Activated B cell treated with CpG ODN at 0.5 μM for 24 hours (primary cell): ENCODE data around the gene COBL. TPM values are rescaled to one million over a fixed set of nuclear protein-coding genes. Genes with fewer than 3 reads are reported as not detected.

Source experiments
- ATAC-seq: fragments of 200-7000 bp; cut with Tn5 transposase; one replicate; pipeline ENCODE4 v1.10.0; 2021; ENCODE audit warnings: low read depth, mild to moderate bottlenecking, moderate library complexity
- CTCF ChIA-PET: fragments of 350-600 bp; sonication (Branson Sonifier 250); formaldehyde crosslinking; loops from one replicate; lab custom pipeline; 2021; ENCODE audit warnings: antibody characterized with exemption; lab: Charles Lee
- POLR2A ChIA-PET: fragments of 350-600 bp; sonication (Branson Sonifier 250); formaldehyde crosslinking; loops from one replicate; lab custom pipeline; 2021; ENCODE audit warnings: antibody characterized with exemption; lab: Charles Lee
- DNase-seq: peaks from one replicate; pipeline ENCODE4 v3.0.0; 2022
- H3K27ac Mint-ChIP-seq: one replicate; pipeline ENCODE4 v1.8.0; 2020; ENCODE audit warnings: mixed read lengths
- H3K27me3 Mint-ChIP-seq: one replicate; pipeline ENCODE4 v1.8.0; 2021; ENCODE audit warnings: mixed read lengths
- H3K36me3 Mint-ChIP-seq: one replicate; pipeline ENCODE4 v1.8.0; 2021; ENCODE audit warnings: low read depth, mixed read lengths
- H3K4me1 Mint-ChIP-seq: one replicate; pipeline ENCODE4 v1.8.0; 2021; ENCODE audit warnings: mixed read lengths
- H3K4me3 Mint-ChIP-seq: one replicate; pipeline ENCODE4 v1.8.0; 2020; ENCODE audit warnings: mild to moderate bottlenecking, mixed read lengths
- H3K9me3 Mint-ChIP-seq: one replicate; pipeline ENCODE4 v1.8.0; 2020; ENCODE audit warnings: mixed read lengths
- intact Hi-C: fragments of 100-400 bp; cut with micrococcal nuclease; formaldehyde crosslinking; loops from one replicate; pipeline ENCODE4 v1.15.1; 2024
- total RNA-seq: library from RNA; stranded (reverse); gene quantifications from 2 replicates; pipeline ENCODE4 v1.2.3, GENCODE V29; 2022
- TF ChIP-seq, protein P1 (sequence below): fragments of 200-600 bp; IDR thresholded peaks from one replicate; pipeline ENCODE4 v1.8.0; 2022; ENCODE audit warnings: antibody characterized with exemption, mild to moderate bottlenecking

COBL gene
- total RNA-seq, 1 donor from 2014 or later, result not detected

DNA sequence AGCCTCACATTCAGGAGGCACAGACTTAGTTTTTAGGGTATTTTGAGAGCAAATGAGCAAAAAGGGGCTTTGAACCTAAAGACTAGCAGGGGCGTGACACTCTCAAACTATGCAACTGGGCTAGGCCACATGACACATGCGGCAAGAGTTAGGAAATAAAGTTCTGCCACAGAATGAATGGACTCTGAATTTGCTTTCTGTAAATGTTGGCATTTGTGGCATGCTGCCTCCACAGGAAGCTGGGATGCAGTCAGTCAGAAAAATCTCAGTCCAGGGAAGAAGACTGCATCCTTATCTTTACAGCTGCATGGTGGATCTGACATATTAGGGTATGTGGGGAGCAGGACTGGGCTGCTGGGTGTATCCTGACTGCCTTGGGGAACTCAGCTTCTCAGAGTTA is 181.0 kb downstream of the COBL start:
- CTCF ChIA-PET, result interaction anchor here (1.2 kb wide), 1 partner anchor 68 kb away, joined by 3 read pairs; no protein-coding TSS in a partner anchor
- intact Hi-C loops, result no loop called here

DNA sequence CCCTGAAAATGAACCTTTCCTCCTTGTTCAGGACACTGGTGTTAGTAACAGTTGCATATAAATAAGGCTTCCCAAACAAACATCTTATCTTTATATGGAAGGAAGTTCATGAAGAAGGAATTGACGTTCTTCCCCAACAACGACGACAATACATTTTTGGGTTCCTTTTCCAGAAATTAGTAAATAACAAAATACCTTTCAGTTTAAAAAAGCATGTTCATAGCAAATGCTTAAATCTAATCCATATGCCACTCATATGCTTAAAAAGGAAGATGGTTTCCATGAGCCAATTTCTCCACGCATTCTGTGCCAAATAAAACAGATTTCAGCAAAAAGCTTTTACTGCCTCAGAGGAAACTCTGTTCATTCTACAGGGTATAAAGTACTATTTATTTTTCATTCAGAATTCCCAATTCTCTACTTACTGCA is 182.6 kb downstream of the COBL start:
- no peak for ATAC-seq
- H3K4me1 Mint-ChIP-seq, result no peaks in the 10 kb centered on the region
- no peaks in the 10 kb centered on the region for H3K27me3 Mint-ChIP-seq
- ChIA-PET CTCF (no interaction called here), POLR2A (no interaction called here)
- no peaks in the 10 kb centered on the region for H3K9me3 Mint-ChIP-seq
- no peak for DNase-seq
- TF ChIP-seq, protein P1, sequence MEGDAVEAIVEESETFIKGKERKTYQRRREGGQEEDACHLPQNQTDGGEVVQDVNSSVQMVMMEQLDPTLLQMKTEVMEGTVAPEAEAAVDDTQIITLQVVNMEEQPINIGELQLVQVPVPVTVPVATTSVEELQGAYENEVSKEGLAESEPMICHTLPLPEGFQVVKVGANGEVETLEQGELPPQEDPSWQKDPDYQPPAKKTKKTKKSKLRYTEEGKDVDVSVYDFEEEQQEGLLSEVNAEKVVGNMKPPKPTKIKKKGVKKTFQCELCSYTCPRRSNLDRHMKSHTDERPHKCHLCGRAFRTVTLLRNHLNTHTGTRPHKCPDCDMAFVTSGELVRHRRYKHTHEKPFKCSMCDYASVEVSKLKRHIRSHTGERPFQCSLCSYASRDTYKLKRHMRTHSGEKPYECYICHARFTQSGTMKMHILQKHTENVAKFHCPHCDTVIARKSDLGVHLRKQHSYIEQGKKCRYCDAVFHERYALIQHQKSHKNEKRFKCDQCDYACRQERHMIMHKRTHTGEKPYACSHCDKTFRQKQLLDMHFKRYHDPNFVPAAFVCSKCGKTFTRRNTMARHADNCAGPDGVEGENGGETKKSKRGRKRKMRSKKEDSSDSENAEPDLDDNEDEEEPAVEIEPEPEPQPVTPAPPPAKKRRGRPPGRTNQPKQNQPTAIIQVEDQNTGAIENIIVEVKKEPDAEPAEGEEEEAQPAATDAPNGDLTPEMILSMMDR, result no peak
- intact Hi-C loops, result no loop called here
- no peak overlapping the region for H3K4me3 Mint-ChIP-seq
- no peaks in the 10 kb centered on the region for H3K36me3 Mint-ChIP-seq
- H3K27ac Mint-ChIP-seq, result no peak overlapping the region

More for the DNA sequence above, 181.0 kb downstream of the COBL start:
- Mint-ChIP-seq H3K27me3 (no peaks in the 10 kb centered on the region), H3K9me3 (no peaks in the 10 kb centered on the region), H3K4me1 (peaks cover 2% of the 10 kb centered on the region), H3K4me3 (no peak overlapping the region), H3K36me3 (no peaks in the 10 kb centered on the region), H3K27ac (no peak overlapping the region)
- ATAC-seq (no peak), DNase-seq (no peak)
- TF ChIP-seq, protein P1, result no peak
- POLR2A ChIA-PET, result no interaction called here

DNA sequence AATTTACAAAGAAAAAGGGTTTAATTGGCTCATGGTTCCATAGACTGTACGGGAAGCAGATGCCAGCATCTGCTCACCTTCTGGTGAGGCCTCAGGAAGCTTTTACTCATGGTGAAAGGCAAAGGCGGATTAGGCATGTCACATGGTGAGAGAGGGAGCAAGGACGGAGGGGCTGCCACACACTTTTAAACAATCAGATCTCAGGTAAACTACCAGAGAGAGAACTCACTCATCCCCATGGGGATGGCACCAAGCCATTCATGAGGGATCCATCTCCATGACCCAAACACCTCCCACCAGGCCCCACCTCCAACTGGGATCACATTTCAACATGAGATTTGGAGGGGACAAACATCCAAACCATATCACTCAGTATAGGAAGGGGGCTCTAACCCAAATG is 183.9 kb downstream of the COBL start:
- TF ChIP-seq, protein P1, result no peak
- H3K4me1 Mint-ChIP-seq, result no peaks in the 10 kb centered on the region
- intact Hi-C loops, result no loop called here
- ATAC-seq, result no peak
- POLR2A ChIA-PET, result no interaction called here
- CTCF ChIA-PET, result no interaction called here
- no peak for DNase-seq
- no peaks in the 10 kb centered on the region for H3K36me3 Mint-ChIP-seq
- H3K27me3 Mint-ChIP-seq, result no peaks in the 10 kb centered on the region
- H3K27ac Mint-ChIP-seq, result no peak overlapping the region
- H3K9me3 Mint-ChIP-seq, result no peaks in the 10 kb centered on the region
- no peak overlapping the region for H3K4me3 Mint-ChIP-seq

DNA sequence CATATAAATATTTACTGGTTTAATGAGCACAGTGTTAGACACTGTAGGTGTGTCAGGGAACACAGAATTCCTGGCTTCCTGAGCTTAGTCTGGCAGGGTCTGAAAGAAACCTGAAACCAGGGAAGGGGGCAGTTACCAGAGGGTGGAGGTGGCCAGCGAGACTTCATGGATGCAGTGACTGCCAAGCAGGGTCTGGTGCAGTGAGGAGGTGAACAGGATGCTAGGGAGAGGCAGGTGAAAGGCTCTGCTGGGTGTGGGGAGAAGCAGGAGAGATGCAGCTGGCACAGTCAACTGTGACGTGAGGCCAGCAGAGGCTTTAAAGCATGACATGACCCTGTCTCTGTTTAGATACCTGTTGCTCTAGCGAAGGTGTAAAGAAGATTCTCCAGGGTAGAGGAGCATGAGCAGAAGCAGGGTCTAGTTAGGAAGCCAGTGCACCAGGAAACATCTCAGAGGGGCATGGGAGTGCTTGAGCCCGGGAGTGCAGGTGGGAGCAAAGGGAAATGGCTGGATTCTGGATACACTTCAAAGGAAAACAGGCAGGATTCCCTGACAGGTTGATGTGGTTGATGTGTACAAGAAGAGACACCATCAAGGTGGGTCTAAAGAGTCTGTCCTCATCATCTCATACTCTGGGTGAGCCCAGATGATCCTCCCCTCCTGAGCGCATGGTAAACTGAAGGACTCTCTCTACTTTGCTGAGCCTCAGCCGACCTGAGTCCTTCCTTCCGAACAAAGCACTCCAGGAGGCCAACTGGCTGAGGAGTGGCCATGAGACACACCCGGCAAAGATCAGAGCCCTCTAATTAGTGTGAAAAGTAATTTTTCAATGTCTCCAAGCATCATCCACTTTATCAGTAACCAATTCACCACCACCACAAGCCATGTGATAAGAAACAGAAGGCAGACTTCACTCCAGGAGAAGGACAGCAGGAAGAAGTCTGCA is 186.8 kb downstream of the COBL start:
- no peak overlapping the region for H3K4me3 Mint-ChIP-seq
- no peaks in the 10 kb centered on the region for H3K27me3 Mint-ChIP-seq
- intact Hi-C loops, result no loop called here
- H3K9me3 Mint-ChIP-seq, result no peaks in the 10 kb centered on the region
- TF ChIP-seq, protein P1, result no peak
- no peaks in the 10 kb centered on the region for H3K4me1 Mint-ChIP-seq
- CTCF ChIA-PET, result no interaction called here
- POLR2A ChIA-PET, result no interaction called here
- no peak overlapping the region for H3K27ac Mint-ChIP-seq
- DNase-seq (no peak), ATAC-seq (no peak)
- H3K36me3 Mint-ChIP-seq, result no peaks in the 10 kb centered on the region

DNA sequence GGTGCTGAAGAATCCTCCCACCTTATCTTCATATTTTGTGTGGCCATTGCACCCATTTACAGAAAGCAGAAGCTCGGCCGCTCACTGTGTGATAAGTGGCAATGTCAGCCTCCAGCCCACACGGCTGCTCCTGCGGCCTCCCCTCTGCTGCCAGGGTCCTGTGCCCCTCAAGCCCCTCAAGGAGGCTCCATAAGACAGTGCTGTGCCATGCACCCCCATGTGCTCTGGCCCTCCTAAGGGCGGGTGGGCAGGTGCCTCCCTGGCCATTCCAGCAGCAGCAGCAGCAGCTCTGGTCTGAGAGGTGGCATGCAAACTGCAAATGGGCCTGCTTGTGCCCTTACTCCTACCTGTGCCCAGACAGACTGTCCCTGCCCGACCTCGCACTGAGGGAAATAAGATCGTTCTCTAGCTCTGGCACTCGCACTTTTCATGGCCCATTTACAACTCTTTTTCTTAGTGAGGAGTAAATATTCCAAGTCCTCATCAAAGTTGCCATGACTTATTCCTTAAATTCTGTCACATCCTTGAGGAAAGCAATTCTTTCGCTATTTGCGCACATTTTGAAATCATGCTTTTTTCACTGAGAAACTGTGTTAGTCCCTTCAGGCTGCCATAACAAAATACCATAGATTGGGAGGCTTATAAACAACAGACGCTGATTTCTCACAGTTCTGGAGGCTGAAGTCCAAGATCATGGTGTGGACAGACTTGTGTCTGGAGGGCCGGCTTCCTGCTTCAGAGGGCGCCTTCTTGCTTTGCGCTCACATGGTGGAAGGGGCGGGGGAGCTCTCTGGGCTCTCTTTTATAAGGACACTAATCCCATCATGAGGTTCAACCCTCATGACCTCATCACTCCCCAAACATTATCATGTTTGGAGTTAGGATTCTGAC is 187.8 kb downstream of the COBL start:
- Mint-ChIP-seq H3K27ac (no peak overlapping the region), H3K27me3 (no peaks in the 10 kb centered on the region), H3K4me1 (no peaks in the 10 kb centered on the region), H3K9me3 (no peaks in the 10 kb centered on the region), H3K36me3 (no peaks in the 10 kb centered on the region), H3K4me3 (no peak overlapping the region)
- TF ChIP-seq, protein P1, result no peak
- intact Hi-C loops, result no loop called here
- ChIA-PET POLR2A (no interaction called here), CTCF (no interaction called here)
- no peak for DNase-seq
- ATAC-seq, result no peak
